Ishikawa (cell line): ENCODE results near the gene REV1.

ENCODE experiments used
- CEBPB ChIP-seq: IDR thresholded peaks from 2 replicates; pipeline ENCODE4 v1.6.1; 2012
- CREB1 ChIP-seq: IDR thresholded peaks from 2 replicates; pipeline ENCODE4 v1.6.1; 2012; ENCODE audit warnings: low read depth
- EGR1 ChIP-seq: IDR thresholded peaks from 2 replicates; pipeline ENCODE4 v1.6.1; 2012
- EP300 ChIP-seq: IDR thresholded peaks from 2 replicates; pipeline ENCODE4 v1.6.1; 2012; ENCODE audit warnings: borderline replicate concordance
- FOXM1 ChIP-seq: IDR thresholded peaks from 2 replicates; pipeline ENCODE4 v1.6.1; 2012; ENCODE audit warnings: low read depth, borderline replicate concordance
- NFIC ChIP-seq: IDR thresholded peaks from 2 replicates; pipeline ENCODE4 v1.6.1; 2012
- RAD21 ChIP-seq: IDR thresholded peaks from 2 replicates; pipeline ENCODE4 v1.6.1; 2012; ENCODE audit warnings: low read depth
- TAF1 ChIP-seq: IDR thresholded peaks from 2 replicates; pipeline ENCODE4 v1.6.1; 2012; ENCODE audit warnings: low read depth, mild to moderate bottlenecking
- TCF12 ChIP-seq: IDR thresholded peaks from 2 replicates; pipeline ENCODE4 v1.6.1; 2012; ENCODE audit warnings: low read depth
- YY1 ChIP-seq: IDR thresholded peaks from 2 replicates; pipeline ENCODE4 v1.6.1; 2012; ENCODE audit warnings: low read depth
- ZBTB7A ChIP-seq: IDR thresholded peaks from 2 replicates; pipeline ENCODE4 v1.6.1; 2012; ENCODE audit warnings: low read depth
- TF ChIP-seq, protein P1 (sequence below): IDR thresholded peaks from 2 replicates; pipeline ENCODE4 v1.6.1; 2012

DNA sequence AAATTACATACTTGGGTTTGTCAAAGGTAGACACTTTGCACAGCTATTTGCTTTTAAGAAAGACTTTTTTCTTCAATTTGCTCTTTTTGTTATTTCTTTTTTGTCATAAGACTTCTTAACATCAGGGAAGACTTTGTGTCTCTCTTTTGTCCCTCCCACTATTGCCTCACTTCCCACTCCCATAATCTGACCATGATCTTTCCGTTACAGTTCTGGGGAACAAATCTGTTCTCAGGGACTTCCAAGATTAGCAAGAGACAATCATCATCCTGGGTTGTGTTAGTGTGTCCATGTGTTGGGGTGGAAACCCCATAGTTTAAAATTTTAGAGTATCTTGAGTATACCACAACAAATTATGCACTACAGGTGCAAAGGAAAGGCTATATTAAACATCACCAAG, 75.3 kb downstream of the REV1 start:
- TF ChIP-seq, protein P1, sequence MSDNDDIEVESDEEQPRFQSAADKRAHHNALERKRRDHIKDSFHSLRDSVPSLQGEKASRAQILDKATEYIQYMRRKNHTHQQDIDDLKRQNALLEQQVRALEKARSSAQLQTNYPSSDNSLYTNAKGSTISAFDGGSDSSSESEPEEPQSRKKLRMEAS, result no peak
- TF ChIP-seq CREB1 (no peak), FOXM1 (no peak), CEBPB (no peak), TAF1 (no peak), YY1 (no peak), NFIC (no peak), EP300 (no peak), ZBTB7A (no peak), EGR1 (no peak), RAD21 (no peak), TCF12 (no peak)
